Uterus (tissue), 2 donors: ENCODE data around the gene FOSL2.

Experiments used
- CTCF ChIP-seq, 4 experiments: fragments of 200-600 bp in 2 of 4; fragments of 450-650 bp in 2 of 4; sonication (generic) in 2 of 4; IDR thresholded peaks; one replicate each; pipeline ENCODE4 v1.5.1; 2016 to 2019; ENCODE audit warnings: antibody characterized with exemption in 4 of 4, mild to moderate bottlenecking in 2 of 4, moderate library complexity in 1 of 4
- POLR2A ChIP-seq, 2 donors: fragments of 450-650 bp; IDR thresholded peaks; one replicate each; pipeline ENCODE4 v1.6.1; 2016; ENCODE audit warnings: antibody characterized with exemption in 2 of 2, mild to moderate bottlenecking in 1 of 2, moderate library complexity in 1 of 2

GRCh38 chr2:28442328-28442727 is 49.7 kb downstream of the FOSL2 start:
- no peak for TF ChIP-seq CTCF (IDR thresholded peaks at IDR 0.05)
- TF ChIP-seq POLR2A (IDR thresholded peaks at IDR 0.05): no peak
